ENCODE measurements around the gene LEMD2.

GRCh38 chr6:33790379-33790778 is 1.4 kb upstream of the LEMD2 start:
- TF ChIP-seq EZH2 (IDR thresholded peaks at IDR 0.05) (no peak), POLR2AphosphoS5 (IDR thresholded peaks at IDR 0.05; ENCODE audit: borderline replicate concordance, low read depth, low read length) (no peak), FOXP2 (optimal IDR thresholded peaks at IDR 0.05; ENCODE audit: control extremely low read depth, extremely low read length, insufficient read depth) (no peak)

Measured in SK-N-MC (cell line).